Cardiac muscle cell (in vitro differentiated cells and primary cell): ENCODE results near the gene DOCK4. TPM values are rescaled to one million over a fixed set of nuclear protein-coding genes. Genes with fewer than 3 reads are reported as not detected.
"Not testable (repeated sequence)": the region's sequence is repeated elsewhere in the genome, so short reads cannot be mapped to it uniquely, and the experiment has no call there.

Experiments used
- DNase-seq, 2 donors: peaks; one replicate each; pipeline versions ENCODE4 v3.0.0 to v3.0.0-alpha.2; 2010 to 2017; ENCODE audit warnings: low read depth in 1 of 2, low spot score in 1 of 2
- H3K27ac ChIP-seq: fragments of 200-600 bp; sonication (generic); 2 replicates; pipeline ENCODE4 v1.5.1; 2016
- H3K27me3 ChIP-seq: fragments of 200-600 bp; sonication (generic); 2 replicates; pipeline ENCODE4 v1.6.0; 2016; ENCODE audit warnings: control low read depth
- H3K36me3 ChIP-seq: fragments of 200-600 bp; sonication (generic); 2 replicates; pipeline ENCODE4 v1.5.1; 2016; ENCODE audit warnings: control low read depth
- H3K4me1 ChIP-seq: fragments of 200-600 bp; sonication (generic); 2 replicates; pipeline ENCODE4 v1.8.1; 2017; ENCODE audit warnings: low read depth, mild to moderate bottlenecking, mixed run types
- H3K4me3 ChIP-seq: fragments of 200-600 bp; sonication (generic); 2 replicates; pipeline ENCODE4 v1.5.1; 2016; ENCODE audit warnings: mild to moderate bottlenecking
- H3K9me3 ChIP-seq: fragments of 200-600 bp; sonication (generic); 2 replicates; pipeline ENCODE4 v1.5.1; 2017; ENCODE audit warnings: low read depth, mild to moderate bottlenecking, control low read depth
- CTCF ChIP-seq: IDR thresholded peaks from 2 replicates; pipeline ENCODE4 v1.5.1; 2012; ENCODE audit warnings: low read depth, mild to moderate bottlenecking, low read length
- polyA plus RNA-seq: library from polyadenylated mRNA; unstranded; fragments of >200 nt; fragmentation: Nextera tagmentation; extraction: Ambion mirVana; gene quantifications from 2 replicates; pipeline ENCODE4 v1.2.1, GENCODE V29; 2016
- total RNA-seq: library from RNA; depleted of rRNA; stranded (reverse); fragments of >200 nt; gene quantifications from 2 replicates; pipeline ENCODE4 v1.2.3, GENCODE V29; 2016

DOCK4 gene
- total and polyA plus RNA-seq, 2 experiments from 2014 or later, result 5.3 to 11.4 TPM

- Histone ChIP-seq H3K27ac (no peak overlapping the region), H3K9me3 (no peaks in the 10 kb centered on the region), H3K27me3 (no peaks in the 10 kb centered on the region), H3K4me3 (no peak overlapping the region), H3K36me3 (no peaks in the 10 kb centered on the region), H3K4me1 (no peaks in the 10 kb centered on the region)
- TF ChIP-seq CTCF, result no peak
- no peak for DNase-seq
Measured at GRCh38 chr7:111920329-111920728, 285.9 kb downstream of the DOCK4 start.

GRCh38 chr7:111919631-111920179, 286.5 kb downstream of the DOCK4 start:
- Histone ChIP-seq H3K4me1 (no peaks in the 10 kb centered on the region), H3K27me3 (no peaks in the 10 kb centered on the region), H3K4me3 (no peak overlapping the region), H3K27ac (no peak overlapping the region), H3K36me3 (no peaks in the 10 kb centered on the region), H3K9me3 (no peaks in the 10 kb centered on the region)
- no peak for TF ChIP-seq CTCF
- peak in 1 of 2 donors; percentile 13 for DNase-seq

GRCh38 chr7:111919164-111919563, 287.0 kb downstream of the DOCK4 start:
- no peak for TF ChIP-seq CTCF
- no peak overlapping the region for H3K4me3 ChIP-seq
- H3K36me3 ChIP-seq, result no peaks in the 10 kb centered on the region
- no peak overlapping the region for H3K27ac ChIP-seq
- H3K27me3 ChIP-seq, result no peaks in the 10 kb centered on the region
- DNase-seq, result no peak
- H3K4me1 ChIP-seq, result no peaks in the 10 kb centered on the region
- H3K9me3 ChIP-seq, result no peaks in the 10 kb centered on the region

GRCh38 chr7:111918461-111918860, 287.7 kb downstream of the DOCK4 start:
- H3K27ac ChIP-seq, result no peak overlapping the region
- TF ChIP-seq CTCF, result no peak
- H3K36me3 ChIP-seq, result no peaks in the 10 kb centered on the region
- no peaks in the 10 kb centered on the region for H3K4me1 ChIP-seq
- no peaks in the 10 kb centered on the region for H3K27me3 ChIP-seq
- H3K4me3 ChIP-seq, result no peak overlapping the region
- no peak for DNase-seq
- H3K9me3 ChIP-seq, result no peaks in the 10 kb centered on the region

GRCh38 chr7:111917404-111917803, 288.8 kb downstream of the DOCK4 start:
- not testable (repeated sequence) for H3K4me3 ChIP-seq, H3K27ac ChIP-seq, DNase-seq, H3K36me3 ChIP-seq, H3K27me3 ChIP-seq, H3K9me3 ChIP-seq, H3K4me1 ChIP-seq

- no peak overlapping the region for H3K4me3 ChIP-seq
- H3K27ac ChIP-seq, result no peak overlapping the region
- TF ChIP-seq CTCF, result no peak
- no peaks in the 10 kb centered on the region for H3K27me3 ChIP-seq
- H3K9me3 ChIP-seq, result no peaks in the 10 kb centered on the region
- H3K36me3 ChIP-seq, result no peaks in the 10 kb centered on the region
- H3K4me1 ChIP-seq, result no peaks in the 10 kb centered on the region
- DNase-seq, result no peak
Measured at GRCh38 chr7:111914291-111914690, 291.9 kb downstream of the DOCK4 start.
